CD4-positive, alpha-beta T cell (primary cell): ENCODE results near the gene ATMIN. TPM values are rescaled to one million over a fixed set of nuclear protein-coding genes. Genes with fewer than 3 reads are reported as not detected.

Source experiments
- ATAC-seq: fragments of 200-7000 bp; cut with Tn5 transposase; one replicate; pipeline ENCODE4 v1.10.0; 2022; ENCODE audit warnings: mild to moderate bottlenecking; ENCODE audit not compliant: poor library complexity
- CTCF ChIA-PET: fragments of 350-600 bp; sonication (Branson Sonifier 250); formaldehyde crosslinking; loops from one replicate; lab custom pipeline; 2021; ENCODE audit warnings: antibody characterized with exemption, inconsistent platforms; lab: Charles Lee
- POLR2A ChIA-PET: fragments of 350-600 bp; sonication (Branson Sonifier 250); formaldehyde crosslinking; loops from one replicate; lab custom pipeline; 2021; ENCODE audit warnings: antibody characterized with exemption, inconsistent platforms; lab: Charles Lee
- DNase-seq, 14 experiments: peaks; one replicate each; pipeline ENCODE4 v3.0.0-alpha.2; 2013 to 2020; ENCODE audit warnings: mixed read lengths in 2 of 14
- H3K27ac ChIP-seq, 2 donors: one replicate each; pipeline versions ENCODE4 v1.5.1 to v1.7.0; 2013; ENCODE audit warnings: low read length in 2 of 2, low read depth in 1 of 2, mild to moderate bottlenecking in 1 of 2
- H3K27me3 ChIP-seq, 2 experiments: 1 replicate in 1 of 2; 2 replicates in 1 of 2; pipeline versions ENCODE4 v1.6.1 to v1.7.0; 2013; ENCODE audit warnings: low read length in 2 of 2, control low read depth in 1 of 2, mild to moderate bottlenecking in 1 of 2, moderate library complexity in 1 of 2; ENCODE audit not compliant: insufficient read depth in 2 of 2, control insufficient read depth in 1 of 2
- H3K36me3 ChIP-seq: one replicate; pipeline ENCODE4 v1.6.1; 2013; ENCODE audit warnings: low read length, control low read depth; ENCODE audit not compliant: insufficient read depth
- H3K4me1 ChIP-seq: one replicate; pipeline ENCODE4 v1.6.1; 2013; ENCODE audit warnings: low read length, control low read depth; ENCODE audit not compliant: insufficient read depth
- H3K4me3 ChIP-seq: one replicate; pipeline ENCODE4 v1.5.1; 2013; ENCODE audit warnings: mild to moderate bottlenecking, low read length, moderate library complexity
- H3K9me3 ChIP-seq, 2 experiments: 1 replicate in 1 of 2; 2 replicates in 1 of 2; pipeline versions ENCODE4 v1.6.1 to v1.7.0; 2013; ENCODE audit warnings: low read length in 2 of 2, mild to moderate bottlenecking in 2 of 2, control low read depth in 1 of 2, moderate library complexity in 1 of 2; ENCODE audit not compliant: control insufficient read depth in 1 of 2, insufficient read depth in 1 of 2
- H3K27ac Mint-ChIP-seq: one replicate; pipeline ENCODE4 v1.8.0; 2020; ENCODE audit warnings: mixed read lengths
- H3K27me3 Mint-ChIP-seq: one replicate; pipeline ENCODE4 v1.8.0; 2021; ENCODE audit warnings: mixed read lengths
- H3K36me3 Mint-ChIP-seq: one replicate; pipeline ENCODE4 v1.8.0; 2021; ENCODE audit warnings: low read depth, mixed read lengths
- H3K4me1 Mint-ChIP-seq: one replicate; pipeline ENCODE4 v1.8.0; 2021; ENCODE audit warnings: low read depth, mixed read lengths
- H3K4me3 Mint-ChIP-seq: one replicate; pipeline ENCODE4 v1.8.0; 2020; ENCODE audit warnings: mild to moderate bottlenecking, mixed read lengths
- H3K9me3 Mint-ChIP-seq: one replicate; pipeline ENCODE4 v1.8.0; 2020; ENCODE audit warnings: mixed read lengths
- intact Hi-C, 2 experiments: fragments of 100-400 bp; cut with DNase I in 1 of 2; cut with micrococcal nuclease in 1 of 2; formaldehyde crosslinking; loops; one replicate each; pipeline versions ENCODE4 v1.15.1 to v1.9.0; 2023 to 2025; cut with DNase I, micrococcal nuclease
- total RNA-seq, 174 experiments: library from RNA in 2 of 174; stranded (reverse) in 2 of 174; gene quantifications; one replicate each; pipeline ENCODE4 v1.2.3 and lab custom pipeline; 2021 to 2026
- TF ChIP-seq, protein P1 (sequence below): fragments of 200-600 bp; IDR thresholded peaks from one replicate; pipeline ENCODE4 v1.8.0; 2022; ENCODE audit warnings: antibody characterized with exemption, mild to moderate bottlenecking

Gene ATMIN
- total RNA-seq, 2 experiments from 2014 or later, result 29.9 to 31.7 TPM

DNA sequence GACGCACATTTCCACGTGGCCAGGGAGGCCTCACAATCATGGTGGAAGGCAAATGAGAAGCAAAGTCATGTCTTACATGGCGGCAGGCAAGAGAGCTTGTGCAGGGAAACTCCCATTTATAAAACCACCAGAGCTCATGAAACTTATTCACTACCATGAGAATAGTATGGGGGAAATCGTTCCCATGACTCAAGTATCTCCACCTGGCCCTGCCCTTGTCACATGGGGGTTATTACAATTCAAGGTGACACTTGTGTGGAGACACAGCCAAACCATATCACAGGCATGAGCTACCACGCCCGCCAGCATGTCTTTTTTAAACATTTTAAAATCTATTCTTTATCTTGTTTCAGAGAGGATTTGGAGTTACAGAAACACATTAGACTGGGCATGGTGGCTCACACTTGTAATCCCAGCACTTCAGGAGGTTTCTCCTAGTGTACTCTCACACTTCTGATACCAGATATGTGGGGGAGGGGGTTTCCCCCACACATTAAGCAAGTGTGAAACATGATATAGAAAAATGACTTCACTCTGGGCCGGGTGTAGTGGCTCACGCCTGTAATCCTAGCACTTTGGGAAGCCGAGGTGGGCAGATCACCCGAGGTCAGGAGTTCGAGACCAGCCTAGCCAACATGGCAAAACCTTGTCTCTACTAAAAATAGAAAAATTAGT is 5.6 kb upstream of the ATMIN start:
- Mint-ChIP-seq H3K36me3 (no peaks in the 10 kb centered on the region), H3K4me3 (no peak overlapping the region), H3K27ac (no peak overlapping the region), H3K4me1 (peaks cover under 1% of the 10 kb centered on the region), H3K9me3 (no peaks in the 10 kb centered on the region), H3K27me3 (no peaks in the 10 kb centered on the region)
- no peaks in the 10 kb centered on the region for H3K27me3 ChIP-seq
- TF ChIP-seq, protein P1, sequence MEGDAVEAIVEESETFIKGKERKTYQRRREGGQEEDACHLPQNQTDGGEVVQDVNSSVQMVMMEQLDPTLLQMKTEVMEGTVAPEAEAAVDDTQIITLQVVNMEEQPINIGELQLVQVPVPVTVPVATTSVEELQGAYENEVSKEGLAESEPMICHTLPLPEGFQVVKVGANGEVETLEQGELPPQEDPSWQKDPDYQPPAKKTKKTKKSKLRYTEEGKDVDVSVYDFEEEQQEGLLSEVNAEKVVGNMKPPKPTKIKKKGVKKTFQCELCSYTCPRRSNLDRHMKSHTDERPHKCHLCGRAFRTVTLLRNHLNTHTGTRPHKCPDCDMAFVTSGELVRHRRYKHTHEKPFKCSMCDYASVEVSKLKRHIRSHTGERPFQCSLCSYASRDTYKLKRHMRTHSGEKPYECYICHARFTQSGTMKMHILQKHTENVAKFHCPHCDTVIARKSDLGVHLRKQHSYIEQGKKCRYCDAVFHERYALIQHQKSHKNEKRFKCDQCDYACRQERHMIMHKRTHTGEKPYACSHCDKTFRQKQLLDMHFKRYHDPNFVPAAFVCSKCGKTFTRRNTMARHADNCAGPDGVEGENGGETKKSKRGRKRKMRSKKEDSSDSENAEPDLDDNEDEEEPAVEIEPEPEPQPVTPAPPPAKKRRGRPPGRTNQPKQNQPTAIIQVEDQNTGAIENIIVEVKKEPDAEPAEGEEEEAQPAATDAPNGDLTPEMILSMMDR, result no peak
- no peak for DNase-seq
- H3K9me3 ChIP-seq, result no peaks in the 10 kb centered on the region
- H3K4me3 ChIP-seq, result no peak overlapping the region
- no peak for ATAC-seq
- intact Hi-C loops, result loop anchor here in 1 of 2 experiments (10.0 kb wide), 3 partner anchors 175 to 1145 kb away; partner anchors contain the start of genes GAN and MPHOSPH6
- POLR2A ChIA-PET, result no interaction called here
- H3K36me3 ChIP-seq, result no peaks in the 10 kb centered on the region
- CTCF ChIA-PET, result no interaction called here
- H3K27ac ChIP-seq, result no peak overlapping the region
- H3K4me1 ChIP-seq, result no peaks in the 10 kb centered on the region

DNA sequence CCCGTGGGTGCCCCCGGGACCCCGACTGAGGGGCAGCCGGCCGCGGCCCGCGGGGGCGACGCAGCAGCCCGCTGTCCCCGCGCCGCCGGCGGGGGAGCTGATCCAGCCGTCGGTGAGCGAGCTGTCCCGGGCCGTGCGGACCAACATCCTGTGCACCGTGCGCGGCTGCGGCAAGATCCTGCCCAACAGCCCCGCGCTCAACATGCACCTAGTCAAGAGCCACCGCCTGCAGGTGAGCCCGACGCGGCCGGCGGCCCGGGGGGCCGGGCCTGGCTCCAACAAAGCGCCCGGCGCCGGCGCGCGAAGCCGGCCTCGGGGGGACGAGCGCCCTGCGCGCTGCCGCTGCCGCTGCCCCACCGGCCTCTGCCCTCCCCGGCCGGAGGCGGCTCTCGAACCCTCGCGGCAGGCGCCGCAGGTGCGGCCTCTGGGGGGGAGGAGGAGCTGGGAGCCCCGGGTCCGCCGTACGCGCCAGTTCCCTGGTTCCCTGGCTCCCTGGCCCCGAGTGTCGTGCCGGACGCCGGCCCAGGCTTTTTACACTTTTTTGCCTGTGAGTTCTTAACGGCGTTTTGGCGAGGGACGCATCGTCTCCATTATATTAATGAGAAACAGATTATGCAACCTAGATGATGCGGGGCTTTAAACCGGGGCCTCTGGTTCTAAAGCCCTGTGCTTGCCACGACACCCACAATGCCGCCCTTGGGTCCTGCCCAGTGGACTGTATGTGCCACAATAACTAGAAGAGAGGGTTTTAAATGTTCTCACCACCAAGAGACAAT is 521 bp downstream of the ATMIN start:
- Histone ChIP-seq H3K36me3 (peaks cover 8% of the 10 kb centered on the region), H3K27me3 (no peaks in the 10 kb centered on the region), H3K4me1 (peaks cover 30% of the 10 kb centered on the region), H3K27ac (no peak overlapping the region), H3K4me3 (peak overlapping the region; percentile 57), H3K9me3 (no peaks in the 10 kb centered on the region)
- H3K4me1 Mint-ChIP-seq, result peaks cover 40% of the 10 kb centered on the region
- H3K4me3 Mint-ChIP-seq, result peak overlapping the region; percentile 90
- POLR2A ChIA-PET, result interaction anchor here (0.6 to 3.6 kb wide), 13 partner anchors 9 to 702 kb away, joined by 3 to 51 read pairs (median 4); partner anchors contain the start of genes C16orf46, CENPN, CMC2 and GAN
- intact Hi-C loops, result loop anchor here (1.0 to 10.0 kb wide), 9 partner anchors 29 to 1139 kb away; partner anchors contain the start of genes GCSH (in 2 of the 2), CENPN (in 1 of the 2), GAN (in 1 of the 2) and MPHOSPH6 (in 1 of the 2)
- peak overlapping the region; percentile 73 for H3K27ac Mint-ChIP-seq
- CTCF ChIA-PET, result interaction anchor here (0.6 to 8.0 kb wide), 23 partner anchors 9 to 494 kb away, joined by 3 to 80 read pairs (median 4); partner anchors contain the start of genes C16orf46, CENPN, CMC2 and GCSH
- peaks cover 24% of the 10 kb centered on the region for H3K36me3 Mint-ChIP-seq
- DNase-seq (peak in 11 of 14 experiments; percentile 11 to 79 (median 36)), ATAC-seq (peak; percentile 53)
- TF ChIP-seq, protein P1, result no peak
- H3K9me3 Mint-ChIP-seq, result no peaks in the 10 kb centered on the region
- H3K27me3 Mint-ChIP-seq, result no peaks in the 10 kb centered on the region

DNA sequence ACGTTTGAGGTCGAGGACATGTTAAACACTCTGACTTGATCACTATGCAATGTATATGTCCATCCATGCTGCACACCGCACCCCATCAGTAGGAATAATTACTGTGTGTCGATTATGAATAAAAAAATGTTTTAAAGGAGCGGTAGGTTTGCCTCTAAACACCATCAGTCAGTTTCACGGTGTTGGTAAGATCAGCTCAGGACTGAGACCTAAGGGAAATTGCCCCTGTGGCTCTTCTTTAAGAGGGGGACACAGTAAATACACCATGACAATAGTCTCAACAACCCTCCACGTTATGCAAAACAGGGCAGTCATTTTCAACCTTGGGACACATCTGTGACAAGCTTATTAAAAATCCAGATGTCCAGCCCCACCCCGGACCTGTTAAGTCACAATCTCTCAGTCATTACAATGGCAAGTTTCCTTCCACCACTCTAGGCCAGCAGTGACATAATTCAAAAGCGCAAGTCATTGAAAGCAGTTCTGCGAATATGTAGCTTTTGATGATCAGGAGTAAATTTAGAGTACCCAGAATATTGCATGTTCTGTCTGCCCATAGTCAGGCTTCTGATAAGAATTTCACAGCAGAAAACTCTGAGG is 1.2 kb downstream of the ATMIN start:
- H3K9me3 ChIP-seq, result no peaks in the 10 kb centered on the region
- Mint-ChIP-seq H3K36me3 (peaks cover 31% of the 10 kb centered on the region), H3K4me1 (peaks cover 40% of the 10 kb centered on the region), H3K27me3 (no peaks in the 10 kb centered on the region), H3K9me3 (no peaks in the 10 kb centered on the region), H3K4me3 (peak overlapping the region; percentile 90), H3K27ac (peak overlapping the region; percentile 73)
- H3K4me1 ChIP-seq, result peaks cover 30% of the 10 kb centered on the region
- H3K27ac ChIP-seq, result no peak overlapping the region
- TF ChIP-seq, protein P1, result no peak
- H3K36me3 ChIP-seq, result peaks cover 15% of the 10 kb centered on the region
- H3K27me3 ChIP-seq, result no peaks in the 10 kb centered on the region
- no peak for ATAC-seq
- intact Hi-C loops, result loop anchor here (2.0 to 10.0 kb wide), 6 partner anchors 38 to 1138 kb away; partner anchors contain the start of genes GAN (in 1 of the 2), GCSH (in 1 of the 2) and MPHOSPH6 (in 1 of the 2)
- H3K4me3 ChIP-seq, result peak overlapping the region; percentile 57
- no peak for DNase-seq
- CTCF ChIA-PET, result interaction anchor here (8.0 kb wide), 1 partner anchor 33 kb away, joined by 80 read pairs; the partner anchor contains the start of genes CENPN and CMC2
- POLR2A ChIA-PET, result interaction anchor here (1.2 to 3.6 kb wide), 7 partner anchors 8 to 701 kb away, joined by 3 to 51 read pairs (median 6); partner anchors contain the start of genes C16orf46, CENPN, CMC2 and GAN
